GM15510 (cell line): ENCODE measurements around the gene PGRMC2.

Experiments used
- POLR2A ChIP-seq: IDR thresholded peaks from 3 replicates; pipeline ENCODE4 v1.6.1; 2011; ENCODE audit warnings: borderline replicate concordance; ENCODE audit not compliant: insufficient read length; ENCODE audit errors: extremely low read depth

PGRMC2 gene, protein sequence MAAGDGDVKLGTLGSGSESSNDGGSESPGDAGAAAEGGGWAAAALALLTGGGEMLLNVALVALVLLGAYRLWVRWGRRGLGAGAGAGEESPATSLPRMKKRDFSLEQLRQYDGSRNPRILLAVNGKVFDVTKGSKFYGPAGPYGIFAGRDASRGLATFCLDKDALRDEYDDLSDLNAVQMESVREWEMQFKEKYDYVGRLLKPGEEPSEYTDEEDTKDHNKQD

DNA sequence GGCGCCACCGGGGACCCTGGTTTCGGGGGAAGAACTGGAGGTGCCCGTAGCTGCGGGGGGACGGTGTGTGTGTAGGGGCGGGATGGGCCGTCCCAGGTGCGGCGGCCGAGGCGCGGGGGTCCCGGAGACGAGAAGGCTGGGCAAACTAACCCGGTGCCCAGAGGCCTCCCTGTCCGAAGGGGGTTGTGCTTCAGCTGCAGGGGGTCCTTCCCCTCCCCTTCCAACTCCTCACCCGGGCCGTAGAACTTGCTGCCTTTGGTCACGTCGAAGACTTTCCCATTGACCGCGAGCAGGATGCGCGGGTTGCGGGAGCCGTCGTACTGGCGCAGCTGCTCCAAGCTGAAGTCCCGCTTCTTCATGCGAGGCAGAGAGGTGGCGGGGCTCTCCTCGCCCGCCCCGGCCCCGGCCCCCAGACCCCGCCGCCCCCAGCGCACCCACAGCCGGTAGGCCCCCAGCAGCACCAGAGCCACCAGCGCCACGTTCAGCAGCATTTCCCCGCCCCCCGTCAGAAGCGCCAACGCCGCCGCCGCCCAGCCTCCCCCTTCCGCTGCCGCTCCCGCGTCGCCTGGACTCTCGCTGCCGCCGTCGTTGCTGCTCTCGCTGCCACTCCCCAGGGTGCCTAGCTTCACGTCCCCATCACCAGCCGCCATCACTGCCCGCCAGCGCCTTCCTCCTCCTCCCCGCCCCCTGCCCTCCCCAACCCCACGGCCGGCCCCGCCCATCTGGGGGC, at the start of gene PGRMC2:
PGRMC2 (minus strand) TSS at position 673 of the 730 bp plus-strand sequence; CDS start at position 650, 23 bp downstream.
- TF ChIP-seq POLR2A = peak; percentile 65

GRCh38 chr4:128335541-128335940, 47.9 kb upstream of the PGRMC2 start:
- TF ChIP-seq POLR2A = no peak

DNA sequence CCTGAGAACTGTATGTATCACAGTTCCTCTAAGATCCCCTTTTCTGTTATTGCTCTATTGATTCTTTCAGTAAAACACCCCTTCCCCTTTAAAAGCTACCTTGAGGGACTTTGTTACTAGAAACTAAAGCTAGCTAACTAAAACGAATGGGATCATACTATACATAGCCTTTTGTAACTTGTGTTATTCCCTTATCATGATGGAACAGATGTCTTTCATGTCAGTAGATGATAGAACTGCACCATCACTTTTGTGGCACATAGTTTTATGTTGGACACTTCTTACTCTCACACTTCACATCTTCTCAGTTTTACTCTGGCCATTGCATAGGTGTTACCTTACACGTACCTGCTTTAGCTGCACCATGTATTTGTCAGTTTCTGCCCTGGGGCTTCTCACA, 46.6 kb upstream of the PGRMC2 start:
- TF ChIP-seq POLR2A = no peak

GRCh38 chr4:128333309-128334018, 45.9 kb upstream of the PGRMC2 start:
- TF ChIP-seq POLR2A = no peak

DNA sequence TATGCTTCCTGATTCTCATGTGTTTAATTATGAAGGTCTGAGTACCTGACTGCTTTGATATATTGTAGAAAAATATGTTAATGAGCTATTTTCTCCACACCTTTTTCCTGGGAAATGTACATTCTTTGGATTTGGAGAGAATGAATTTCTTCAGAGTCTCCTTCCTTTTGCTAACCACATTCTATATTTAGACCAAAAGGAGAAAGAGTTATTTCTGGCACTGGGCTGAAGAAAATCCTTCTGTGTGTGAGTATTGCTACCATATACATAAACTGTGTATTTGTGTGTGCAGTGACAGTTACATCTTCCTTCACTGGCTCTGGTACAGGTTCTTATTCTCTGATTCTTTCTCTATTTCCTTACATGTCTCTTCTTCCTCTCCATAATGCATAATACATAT, 44.5 kb upstream of the PGRMC2 start:
- no peak for TF ChIP-seq POLR2A

- TF ChIP-seq POLR2A = no peak
These were observed 42.0 kb upstream of the PGRMC2 start for GRCh38 chr4:128329638-128330037.

GRCh38 chr4:128328106-128328505, 40.5 kb upstream of the PGRMC2 start:
- TF ChIP-seq POLR2A = no peak

GRCh38 chr4:128323401-128323800, 35.8 kb upstream of the PGRMC2 start:
- no peak for TF ChIP-seq POLR2A

DNA sequence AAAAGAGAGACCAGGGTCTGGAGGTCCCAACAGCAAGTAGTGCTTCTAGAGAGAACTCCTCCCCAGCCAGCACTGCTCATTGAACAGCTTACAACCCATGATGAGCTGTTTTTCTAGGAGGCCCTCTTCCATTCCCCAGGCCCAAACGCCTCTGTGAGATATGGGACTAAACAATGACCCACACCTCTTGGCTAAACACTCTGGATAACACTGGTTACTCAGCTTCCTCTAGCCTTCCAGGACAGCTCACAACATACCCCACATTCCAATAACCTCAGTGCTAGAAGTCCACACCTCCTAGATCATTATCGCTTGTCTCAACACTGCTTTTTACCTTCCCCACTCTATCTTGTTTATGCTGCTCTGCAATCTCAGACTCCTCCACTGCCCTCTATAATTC, 35.4 kb upstream of the PGRMC2 start:
- no peak for TF ChIP-seq POLR2A

GRCh38 chr4:128322311-128322710, 34.7 kb upstream of the PGRMC2 start:
- TF ChIP-seq POLR2A = no peak

DNA sequence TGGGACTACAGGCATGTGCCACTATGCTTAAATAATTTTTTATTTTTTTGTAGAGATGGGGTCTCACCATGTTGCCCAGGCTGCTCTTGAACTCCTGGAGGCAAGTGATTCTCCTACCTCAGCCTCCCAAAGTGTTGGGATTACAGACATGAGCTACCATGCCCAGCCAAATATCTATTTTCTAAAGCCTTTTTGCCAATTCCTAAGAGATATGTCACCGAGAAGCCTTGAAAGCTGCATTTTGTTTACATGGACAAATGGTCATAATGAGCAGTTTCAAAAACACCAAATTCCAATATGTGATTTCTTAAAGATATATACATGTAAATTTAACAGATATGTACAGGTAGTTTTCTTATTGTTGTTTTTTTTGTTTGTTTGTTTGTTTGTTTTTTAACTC, 33.0 kb upstream of the PGRMC2 start:
- TF ChIP-seq POLR2A = no peak

DNA sequence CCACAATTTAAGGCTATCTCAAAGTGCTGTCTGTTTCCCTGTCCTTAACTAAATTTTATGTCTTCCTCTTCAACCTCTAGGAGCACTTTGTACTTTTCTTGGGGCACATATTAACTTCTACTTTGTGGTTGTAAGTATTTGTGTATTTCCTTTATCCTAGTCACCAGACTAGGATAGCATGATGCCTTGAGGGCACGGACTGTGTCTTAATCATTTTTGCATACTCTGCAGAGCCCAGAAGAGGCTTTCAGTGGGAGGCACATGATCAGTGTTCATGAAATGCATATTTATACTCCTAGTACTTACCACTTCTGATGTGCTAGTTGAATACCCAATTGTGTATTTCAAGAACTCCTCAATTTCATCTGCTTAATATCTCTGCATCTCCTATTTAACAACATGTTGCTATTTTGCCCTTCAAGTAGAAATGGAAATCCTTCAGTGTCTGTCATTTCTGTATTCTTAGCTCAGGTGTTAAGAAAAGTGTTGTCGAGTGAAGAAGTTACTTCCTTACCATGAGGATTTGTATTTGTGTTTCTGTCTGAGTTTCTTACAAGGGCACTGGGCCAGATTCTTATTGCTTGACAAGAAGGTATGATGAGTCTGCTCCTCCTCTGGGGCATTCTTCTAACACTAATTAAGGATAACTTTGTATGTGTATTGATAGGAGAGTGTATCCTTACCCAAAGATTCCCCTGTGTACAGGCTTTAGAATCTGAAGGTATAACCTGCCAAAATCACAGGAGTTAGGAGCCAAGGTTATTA, 28.3 kb upstream of the PGRMC2 start:
- TF ChIP-seq POLR2A = no peak

GRCh38 chr4:128311659-128312403, 24.2 kb upstream of the PGRMC2 start:
- TF ChIP-seq POLR2A = no peak

DNA sequence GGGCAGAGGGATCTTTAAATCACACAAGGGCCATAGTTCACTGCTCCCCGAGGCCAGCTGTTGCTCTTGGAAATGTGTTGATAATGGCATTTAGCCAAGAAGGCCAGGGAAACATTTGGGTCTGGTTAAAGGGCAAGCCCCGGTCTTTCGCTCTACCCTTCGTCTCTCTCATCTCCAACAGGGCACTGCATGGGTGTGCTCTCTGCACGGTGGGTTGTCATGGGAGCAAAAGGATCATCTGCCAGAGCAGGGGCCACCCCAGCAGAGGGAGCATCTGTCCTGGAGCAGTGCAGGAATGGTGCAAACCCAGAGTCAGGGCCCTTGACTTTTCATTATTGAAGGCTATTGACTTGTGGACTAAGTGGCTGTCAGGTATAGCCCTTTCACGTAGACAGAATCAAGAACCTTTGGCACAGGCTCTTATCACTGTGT, 22.7 kb upstream of the PGRMC2 start:
- no peak for TF ChIP-seq POLR2A

GRCh38 chr4:128309585-128309984, 22.0 kb upstream of the PGRMC2 start:
- TF ChIP-seq POLR2A = no peak

- no peak for TF ChIP-seq POLR2A
These were observed 21.4 kb upstream of the PGRMC2 start for GRCh38 chr4:128308986-128309385.
